ENCODE results near the gene SGMS1.

Gene SGMS1

DNA sequence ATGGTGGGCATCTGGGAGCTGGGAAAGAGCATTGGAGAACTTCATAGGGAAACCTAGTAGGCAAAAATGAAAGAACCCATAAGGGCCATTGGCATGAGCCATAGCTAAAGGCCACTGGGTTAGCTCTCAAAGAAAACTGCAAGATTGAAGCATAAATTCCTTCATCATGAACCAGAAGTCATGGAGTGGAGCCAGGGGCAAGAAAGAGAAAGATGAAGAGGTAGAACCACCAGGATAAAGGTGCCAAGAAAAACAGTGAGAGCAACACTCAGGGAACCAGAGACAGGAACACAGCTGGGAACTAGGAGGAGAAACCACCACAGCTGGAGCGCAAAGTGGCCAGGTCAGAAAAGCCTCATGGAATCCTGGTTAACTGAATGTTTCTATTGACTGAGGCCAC, 11.5 kb upstream of the SGMS1 start:
- no peak for DNase-seq

DNA sequence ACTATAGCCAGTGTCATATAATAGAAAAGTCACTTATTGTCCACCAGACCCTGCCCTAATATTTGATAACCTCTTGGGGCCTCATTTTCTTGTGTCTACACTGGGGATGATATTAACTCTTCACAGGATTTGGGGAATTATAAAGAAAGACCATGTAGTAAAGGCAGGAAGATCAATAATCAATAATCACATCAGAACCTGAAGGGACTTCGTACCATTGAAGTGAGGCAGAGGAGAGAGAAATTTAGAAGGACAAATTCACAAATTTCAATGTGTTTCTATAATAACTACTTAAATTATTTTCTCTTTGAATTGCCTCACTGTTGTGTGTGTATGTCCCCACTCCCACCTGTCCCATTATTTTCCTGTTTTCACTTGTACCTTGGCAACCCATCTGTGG, 10.7 kb upstream of the SGMS1 start:
- no peak for DNase-seq

DNA sequence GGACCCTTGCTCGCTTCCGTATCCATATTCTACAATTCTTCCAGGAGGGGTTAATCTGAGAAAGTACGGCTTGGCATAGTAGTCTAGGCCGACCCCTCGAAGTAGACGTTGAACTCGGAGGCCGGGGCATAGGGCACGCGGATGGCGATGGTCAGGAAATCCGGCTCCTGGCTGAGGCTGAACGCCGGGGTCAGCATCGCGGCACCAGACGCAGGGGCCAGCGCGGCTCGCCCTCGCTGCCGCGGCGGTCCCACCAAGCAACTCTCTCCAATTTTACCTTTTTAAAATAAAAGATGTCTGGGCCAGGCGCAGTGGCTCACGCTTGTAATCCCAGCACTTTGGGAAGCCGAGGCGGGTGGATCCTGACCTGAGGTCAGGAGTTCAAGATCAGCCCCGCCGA, 7.3 kb upstream of the SGMS1 start:
- no peak for DNase-seq

DNA sequence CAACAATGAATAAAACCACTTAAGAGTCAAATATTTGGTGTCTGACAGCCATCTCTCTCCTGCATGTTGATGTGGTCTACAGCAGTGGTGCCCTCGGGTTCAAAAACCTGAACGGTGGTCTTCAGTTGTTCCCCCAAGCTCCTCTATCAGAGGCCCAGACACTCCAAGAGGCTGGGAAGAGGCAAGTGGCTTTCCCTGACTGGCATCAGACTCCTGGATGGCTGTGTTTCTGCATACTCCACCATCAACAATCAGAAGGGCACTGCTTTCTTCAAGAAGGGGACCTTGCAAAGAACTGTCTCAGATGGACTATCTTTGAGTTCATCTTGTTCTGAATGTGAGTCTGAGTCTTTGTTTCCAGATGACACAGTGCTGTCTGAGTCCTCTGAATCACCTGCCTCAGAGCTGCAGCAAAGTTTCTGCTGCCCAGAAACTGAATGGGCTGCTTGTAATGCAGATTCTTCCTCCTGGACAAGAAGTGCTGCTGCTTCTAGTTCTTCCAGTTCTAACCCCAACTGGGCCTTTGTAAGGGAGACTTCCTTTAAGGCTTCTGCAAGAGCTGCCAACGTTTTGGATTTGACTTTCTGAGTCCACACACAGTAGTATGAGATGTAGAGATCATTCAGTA, 5.9 kb upstream of the SGMS1 start:
- no peak for DNase-seq

DNA sequence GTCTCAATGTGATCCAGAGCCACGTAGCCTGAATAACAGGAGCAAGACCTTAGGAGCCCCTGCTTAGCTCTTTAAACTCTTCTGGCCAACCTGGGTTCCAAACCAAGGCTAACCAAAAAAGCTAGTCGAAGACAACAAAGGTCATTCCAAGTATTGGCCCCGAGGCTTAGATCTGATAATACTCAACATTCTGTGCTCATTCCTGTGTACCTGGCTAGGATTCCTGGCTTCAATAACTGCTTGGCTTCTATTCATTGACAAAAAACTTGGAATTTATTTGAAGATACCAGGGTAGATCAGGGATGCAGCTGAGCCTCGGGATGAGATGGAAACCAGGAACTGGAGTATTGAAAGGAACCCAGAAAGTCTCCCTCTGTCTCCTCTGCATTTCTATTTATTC, 4.1 kb upstream of the SGMS1 start:
- no peak for DNase-seq

DNA sequence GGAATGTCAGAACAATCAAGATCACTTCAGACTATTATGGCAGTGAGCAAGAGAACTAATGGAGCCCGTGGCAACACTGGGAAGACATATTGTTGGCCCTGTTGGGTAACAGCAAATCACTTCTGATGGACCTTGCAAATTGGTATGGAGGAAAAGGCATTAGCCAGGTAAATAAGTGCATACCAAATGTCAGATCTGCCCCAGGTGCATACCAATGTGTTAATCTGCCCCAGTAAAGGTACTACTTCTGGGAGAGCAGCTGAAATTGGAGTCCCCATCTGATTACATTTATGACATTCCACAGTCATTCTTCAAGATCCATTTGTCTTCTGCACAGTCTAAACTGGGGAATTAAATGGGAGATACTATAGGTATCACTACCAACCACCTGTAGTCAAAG, 3.7 kb upstream of the SGMS1 start:
- DNase-seq: no peak

DNA sequence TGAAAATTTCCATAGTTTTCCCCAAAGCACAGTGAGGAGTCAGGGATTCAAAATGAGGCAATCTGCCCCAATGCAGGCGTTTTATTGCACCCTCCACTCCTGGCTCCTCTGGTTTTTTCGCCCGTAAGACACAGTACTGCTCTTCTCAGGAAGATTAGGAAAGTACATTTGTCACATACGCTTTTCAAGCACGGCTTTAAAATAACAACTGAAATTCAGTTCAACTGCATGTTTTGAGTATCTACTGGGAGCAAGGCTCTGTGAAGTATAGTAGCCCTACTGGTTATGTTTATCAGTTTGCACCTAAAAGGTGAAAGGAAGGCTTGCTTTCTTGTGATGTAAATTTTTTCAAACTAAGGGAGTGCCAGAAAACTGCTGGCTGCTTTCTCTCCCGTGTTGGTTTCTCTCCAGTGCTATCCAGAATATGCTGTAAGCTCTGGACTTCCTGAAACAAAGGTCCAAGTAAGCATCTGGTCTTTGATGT, 1.9 kb upstream of the SGMS1 start:
- DNase-seq: no peak

DNA sequence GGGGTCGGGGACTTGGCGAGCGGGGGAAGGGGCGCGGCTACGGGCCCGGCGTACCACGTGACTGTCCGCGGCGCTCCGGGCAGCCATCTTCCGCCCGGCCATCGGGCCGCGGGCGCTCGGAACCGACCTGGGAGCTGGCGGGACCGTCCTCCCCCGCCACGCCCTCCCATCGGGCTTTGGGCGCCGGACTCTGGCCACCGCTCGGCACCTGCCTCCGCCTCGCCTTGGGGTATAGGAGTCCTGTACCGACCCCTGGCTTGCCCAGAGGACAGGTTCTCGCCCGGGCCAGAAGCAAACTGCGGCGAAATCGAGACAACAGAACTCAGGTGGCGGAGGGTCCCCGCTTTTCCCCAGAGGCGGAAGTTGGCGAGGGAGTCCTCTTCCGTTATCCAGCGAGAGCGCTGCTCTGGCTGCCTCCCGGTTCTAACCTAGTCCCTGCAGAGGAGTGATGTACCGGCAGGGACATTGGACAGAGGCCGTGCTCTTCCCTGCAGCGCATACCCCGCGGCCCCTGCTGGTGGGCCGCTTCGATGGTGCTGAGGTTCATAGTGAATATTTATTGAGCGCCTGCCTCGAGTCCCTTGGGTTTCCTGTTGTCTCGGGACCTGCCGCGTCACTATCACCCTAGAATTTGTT, 1.2 kb upstream of the SGMS1 start:
- peak; percentile 95 for DNase-seq

DNA sequence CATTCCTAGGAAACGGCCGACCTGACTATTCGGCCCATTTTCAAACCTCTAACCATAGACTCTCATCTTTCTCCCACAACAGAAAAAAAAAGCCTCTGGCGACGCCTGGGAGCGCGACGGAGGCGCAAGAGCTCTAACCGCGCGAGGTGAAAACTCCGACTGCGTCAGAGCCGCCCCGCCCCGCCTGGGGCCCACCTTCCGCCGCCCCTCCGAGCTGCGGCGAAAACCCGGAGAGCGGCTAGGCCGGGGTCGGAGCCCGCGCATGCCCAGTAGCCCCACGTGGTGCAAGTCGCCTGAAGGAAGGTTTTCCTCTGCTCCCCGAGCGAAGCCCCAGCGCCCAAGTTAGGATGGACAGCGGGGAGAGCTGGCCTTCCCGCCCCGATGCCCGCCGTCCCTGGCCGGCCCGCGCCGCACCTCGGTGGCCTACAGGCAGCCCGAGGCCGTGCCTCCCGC, 683 bp upstream of the SGMS1 start:
- peak; percentile 98 for DNase-seq

DNA sequence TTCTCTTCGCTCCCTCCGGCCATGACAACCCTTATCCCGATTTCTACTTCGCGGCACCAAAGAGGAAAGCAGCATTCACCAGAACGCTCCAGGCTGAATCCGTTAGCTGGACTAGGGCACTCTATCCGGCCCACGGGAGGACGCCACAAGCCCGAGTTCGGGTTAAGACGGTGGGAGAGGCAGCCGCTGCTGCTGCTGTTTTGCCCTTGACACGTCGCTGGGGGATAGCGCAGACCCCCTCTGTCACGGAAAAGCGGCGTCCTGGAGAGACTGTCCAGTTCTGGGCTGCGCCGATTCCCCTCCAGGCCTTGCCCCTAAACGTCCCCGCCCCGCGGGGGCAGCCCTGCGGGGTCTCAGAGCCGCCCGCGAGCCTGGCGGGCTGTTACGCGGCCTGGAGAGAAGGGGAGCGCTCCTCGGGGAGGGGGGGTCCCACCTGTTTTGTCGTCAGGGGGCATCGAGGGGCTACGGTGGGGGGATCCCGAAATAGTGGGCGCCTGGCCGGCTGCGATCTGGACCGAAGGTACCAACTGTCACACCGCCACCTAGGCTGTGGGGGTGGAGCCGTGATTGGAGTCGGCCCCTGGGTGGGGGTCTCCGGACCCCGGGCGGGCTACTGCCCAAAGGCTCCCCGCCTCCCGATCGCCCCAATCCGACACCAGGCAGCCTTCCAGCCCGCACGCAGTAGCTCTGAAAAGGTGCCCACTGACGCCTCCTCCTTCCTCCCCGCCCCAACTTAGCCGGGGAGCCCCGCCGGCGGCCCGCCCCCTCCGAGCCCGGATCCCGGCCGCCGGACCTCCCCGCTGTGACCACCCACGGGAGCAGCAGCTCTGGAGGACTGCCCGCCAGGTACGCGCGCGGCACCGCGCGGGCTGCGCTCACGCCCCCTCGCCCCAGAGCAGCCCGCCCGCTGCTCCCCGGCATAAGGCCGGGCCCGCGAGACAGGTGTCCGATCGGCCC, 772 bp downstream of the SGMS1 start:
- DNase-seq: peak; percentile 83

DNA sequence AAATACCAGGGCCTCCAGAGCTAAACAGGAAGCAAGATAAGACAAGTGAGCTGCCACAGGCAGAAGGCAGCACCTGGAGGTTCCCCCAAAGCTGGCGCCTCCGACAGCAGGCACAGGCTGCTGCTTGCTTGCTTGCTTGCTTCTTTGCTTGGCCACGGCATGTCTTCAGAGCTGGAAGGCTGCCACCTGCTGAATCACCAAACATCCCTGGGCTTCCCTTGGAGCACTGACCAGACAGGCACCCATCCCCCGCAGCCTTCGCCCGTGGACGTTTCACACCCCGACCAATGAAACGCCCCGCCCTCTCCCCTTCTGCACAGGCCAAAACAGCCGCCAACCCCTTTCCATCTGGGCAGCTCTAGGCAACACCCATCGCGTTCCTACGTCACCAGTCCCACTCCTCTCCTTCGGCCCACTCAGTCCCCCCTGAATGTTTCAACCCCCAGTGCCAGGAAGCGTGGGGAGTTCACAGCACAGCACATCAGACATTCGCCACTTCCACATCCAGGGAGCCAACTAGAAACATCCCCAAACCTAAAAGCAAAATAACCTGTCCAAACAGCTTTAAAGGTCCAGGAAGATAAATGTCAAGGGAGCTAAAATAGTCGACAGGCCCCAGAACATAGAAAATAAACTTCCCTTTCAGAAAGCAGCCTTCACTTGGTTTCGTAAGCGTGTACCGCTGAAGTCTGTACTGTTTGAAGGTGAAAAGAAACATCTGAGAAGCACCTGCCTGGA, 1.6 kb downstream of the SGMS1 start:
- peak; percentile 88 for DNase-seq

DNA sequence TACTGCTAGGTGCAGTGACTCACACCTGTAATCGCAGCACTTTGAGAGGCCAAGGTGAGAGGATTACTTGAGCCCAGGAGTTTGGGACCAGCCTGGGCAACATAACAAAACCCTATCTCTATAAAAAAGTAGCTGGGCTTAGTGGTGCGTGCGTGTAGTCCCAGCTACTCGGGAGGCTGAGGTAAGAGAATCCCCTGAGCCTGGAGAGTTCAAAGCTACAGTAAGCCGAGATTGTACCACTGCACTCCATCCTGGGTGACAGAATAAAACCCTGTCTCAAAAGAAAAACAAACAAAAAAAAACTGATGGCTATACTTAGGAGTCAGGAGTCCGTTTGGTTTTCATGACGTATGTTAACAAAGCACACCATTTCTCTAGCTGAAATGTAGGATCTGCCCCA, 2.9 kb downstream of the SGMS1 start:
- no peak for DNase-seq

DNA sequence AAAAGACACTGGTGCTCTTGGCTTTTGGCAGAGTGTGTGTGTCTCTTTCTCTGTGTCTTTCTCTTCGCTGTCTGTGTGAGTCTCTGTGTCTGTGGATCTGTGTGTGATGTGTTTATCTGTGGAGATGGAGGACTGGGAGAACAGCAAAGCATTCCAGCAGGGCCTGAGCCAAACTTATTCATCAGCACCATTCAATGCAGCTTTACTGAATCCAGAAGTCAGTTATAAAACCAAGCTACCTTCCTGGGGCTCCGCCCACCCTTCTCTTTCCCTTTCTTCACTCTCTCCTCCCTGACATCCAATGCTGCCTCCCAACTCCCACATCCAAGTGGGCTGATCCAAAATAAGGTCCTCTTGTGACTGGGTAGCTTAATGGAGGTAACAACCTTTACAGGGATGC, 3.9 kb downstream of the SGMS1 start:
- DNase-seq: no peak

DNA sequence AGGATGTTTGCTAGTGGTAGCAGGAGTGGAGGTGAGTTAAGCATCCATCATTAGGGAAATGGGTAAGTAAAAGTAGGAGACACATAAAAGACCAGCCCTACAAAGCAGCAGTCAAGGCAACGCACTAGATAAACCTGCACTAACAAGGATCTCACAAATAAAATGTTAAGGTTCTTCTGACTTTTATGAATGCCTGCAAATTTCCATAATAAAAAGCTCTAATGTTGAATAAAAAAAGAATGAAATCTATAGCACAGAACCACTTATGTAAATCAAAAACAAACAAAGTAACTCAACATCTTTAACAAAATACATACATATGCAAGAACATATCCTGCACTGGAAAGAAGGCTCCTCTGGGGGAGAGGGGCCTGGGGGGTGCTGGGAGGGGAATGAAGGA, 4.6 kb downstream of the SGMS1 start:
- no peak for DNase-seq

DNA sequence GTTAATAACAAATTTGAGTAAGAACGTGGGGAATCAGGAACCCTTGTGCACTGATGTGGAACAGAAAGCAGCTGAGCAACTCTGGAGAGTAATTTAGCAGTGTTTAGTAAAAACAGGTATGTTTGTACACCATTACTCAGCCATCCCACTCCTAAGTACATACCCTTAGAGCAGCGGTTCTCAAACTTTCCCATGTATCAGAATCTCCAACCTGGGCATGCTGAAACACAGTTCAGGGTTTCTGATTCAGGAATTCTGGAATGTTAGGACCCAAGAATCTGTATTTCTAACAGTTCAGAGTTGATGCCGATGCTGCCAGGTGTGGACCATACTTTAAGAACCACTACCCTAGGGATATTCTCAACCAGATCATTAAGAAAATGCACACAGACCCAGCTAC, 5.1 kb downstream of the SGMS1 start:
- no peak for DNase-seq

DNA sequence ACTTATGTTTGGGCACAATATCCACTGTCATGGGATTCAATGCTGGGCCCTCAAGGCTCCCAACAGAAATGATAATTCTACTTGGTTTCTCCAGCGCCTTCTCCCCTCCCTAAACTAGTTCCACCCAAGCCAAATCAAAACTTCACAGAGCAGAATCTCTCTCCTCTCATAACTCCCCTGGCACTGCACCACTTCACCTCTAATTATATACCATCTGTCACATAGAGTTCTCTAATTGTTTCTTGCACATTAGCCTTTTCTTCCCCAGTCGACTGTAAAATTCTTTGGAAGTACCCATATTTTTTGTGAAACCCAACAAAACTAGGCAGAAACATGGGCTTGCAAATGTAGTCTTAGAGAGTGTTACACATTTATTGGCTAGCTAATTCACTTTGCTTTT, 8.1 kb downstream of the SGMS1 start:
- DNase-seq: peak; percentile 39

DNA sequence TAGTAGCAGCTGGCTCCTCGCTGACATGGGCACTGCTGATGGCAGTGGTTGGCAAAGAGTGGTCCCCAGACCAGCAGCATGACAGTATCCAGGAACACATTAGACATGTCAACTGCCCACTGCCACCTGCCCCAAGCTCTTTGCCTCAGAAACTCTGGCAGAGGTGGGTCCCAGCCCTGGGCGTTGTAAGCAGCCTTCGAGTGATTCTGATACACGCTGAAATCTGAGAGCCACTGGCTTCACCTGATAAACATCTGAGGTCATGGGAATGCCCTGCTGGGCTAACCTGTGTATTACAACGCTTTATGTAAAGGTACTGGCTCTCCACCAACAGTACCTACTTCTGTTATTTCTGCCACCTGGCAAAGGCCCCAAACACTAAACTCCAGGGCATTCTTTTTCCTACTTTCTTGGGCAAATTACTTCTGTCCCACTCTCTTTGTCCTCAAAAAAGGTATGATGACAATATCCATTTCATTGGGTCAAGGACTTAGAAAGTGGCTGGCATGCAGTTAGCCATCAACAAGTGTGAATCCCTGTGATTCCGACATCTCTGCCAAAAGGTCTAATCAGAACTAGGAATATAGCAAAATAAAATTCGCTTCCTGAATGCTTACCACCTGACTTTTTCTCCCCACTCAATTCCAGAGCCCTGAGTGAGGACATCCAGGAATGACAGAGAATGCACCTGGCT, 9.2 kb downstream of the SGMS1 start:
- DNase-seq: peak; percentile 13

DNA sequence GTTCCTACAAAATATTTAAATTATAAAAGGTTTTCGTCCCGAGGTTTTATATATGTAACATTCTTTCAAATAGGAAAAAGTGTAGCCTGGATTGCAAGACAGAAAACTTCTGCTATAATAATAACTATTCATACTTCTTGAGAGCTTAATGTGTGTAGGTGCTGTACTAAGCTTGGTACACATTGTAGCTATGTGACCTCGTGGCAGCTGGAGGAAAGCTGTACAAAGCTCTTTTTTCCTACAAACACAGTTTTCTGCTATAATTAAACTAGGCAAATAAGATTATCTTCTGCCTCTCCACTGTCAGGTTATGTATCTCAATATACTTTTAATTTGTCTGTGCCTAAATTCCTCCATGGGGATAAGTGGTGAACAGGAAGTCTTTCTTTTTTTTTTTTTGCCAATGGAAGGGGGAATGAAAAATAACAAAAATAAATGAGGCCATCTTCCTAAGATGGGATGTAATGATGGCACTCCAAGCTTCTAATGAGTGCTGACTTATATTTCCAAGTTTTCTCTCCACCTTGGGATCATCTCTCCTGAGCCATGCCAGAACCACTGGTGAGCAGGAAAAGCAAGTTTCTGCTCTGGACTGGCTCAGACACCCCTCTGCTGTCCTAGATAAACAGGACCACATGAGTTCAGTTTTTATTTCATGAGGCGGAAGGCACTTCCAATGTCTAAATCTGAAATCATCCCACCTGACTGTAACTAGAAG, 9.9 kb downstream of the SGMS1 start:
- DNase-seq: peak; percentile 10

DNA sequence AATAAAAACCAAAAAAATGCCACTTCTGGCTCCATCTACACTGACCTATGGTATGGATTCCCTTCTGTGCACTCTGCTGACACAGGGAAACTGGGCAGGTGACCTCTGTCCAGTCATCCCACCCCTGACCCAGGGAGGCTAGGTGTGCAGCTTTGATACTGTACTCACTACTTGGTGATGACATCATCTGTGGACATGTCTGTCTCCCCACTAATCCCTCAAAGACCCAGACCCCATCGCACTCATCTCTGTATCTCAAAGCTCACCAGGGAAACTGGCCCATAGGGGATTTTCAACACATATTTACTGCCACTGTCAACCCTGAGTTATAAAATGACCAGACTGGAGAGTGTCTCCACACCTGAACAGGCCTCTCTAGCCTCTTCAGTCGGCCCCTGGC, 10.6 kb downstream of the SGMS1 start:
- no peak for DNase-seq

DNA sequence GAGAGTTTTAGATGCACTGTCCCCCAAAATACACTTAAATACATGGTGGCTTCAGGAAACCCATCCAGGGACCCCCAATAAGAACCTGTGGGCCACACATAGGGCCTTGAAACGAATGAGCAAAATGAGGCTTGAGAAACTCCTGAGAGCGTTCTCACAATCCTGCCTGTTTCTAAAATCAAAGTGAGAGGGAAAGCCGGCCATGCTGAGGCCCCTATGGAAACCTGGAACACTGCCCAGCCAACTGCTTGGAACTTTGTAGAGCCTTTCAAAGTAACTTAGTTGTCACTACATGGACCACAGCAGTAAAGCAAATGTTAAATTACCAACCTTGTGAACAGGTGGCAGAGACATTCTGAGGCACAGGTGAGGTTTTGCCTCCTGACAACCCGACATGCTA, 13.4 kb downstream of the SGMS1 start:
- DNase-seq: peak; percentile 58

DNA sequence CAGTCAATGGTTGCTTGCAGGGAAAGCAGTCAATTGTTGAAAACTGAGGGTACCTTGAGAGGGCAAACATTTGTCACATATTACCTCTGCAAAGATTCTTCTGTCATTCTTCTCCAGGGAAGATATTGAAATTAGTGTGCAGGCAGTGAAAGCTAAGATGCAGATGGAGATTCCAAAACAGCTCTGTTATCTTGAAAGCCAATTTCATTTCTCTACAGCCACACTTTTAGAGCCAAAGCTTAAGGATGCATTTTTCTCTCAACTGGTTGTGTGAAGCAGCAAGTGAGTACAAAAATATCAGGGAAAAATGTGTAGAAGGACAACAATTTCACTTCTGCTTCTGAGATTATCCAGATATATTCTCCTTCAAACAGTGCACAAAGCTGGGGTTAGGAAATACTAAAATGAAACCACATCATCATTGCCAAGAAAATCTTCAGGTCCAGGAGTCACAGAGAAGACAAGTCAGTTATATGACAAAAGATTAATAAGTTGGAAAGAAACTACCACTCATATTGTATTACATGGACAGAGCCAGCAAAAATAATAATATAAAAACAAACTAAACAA, 16.3 kb downstream of the SGMS1 start:
- no peak for DNase-seq

DNA sequence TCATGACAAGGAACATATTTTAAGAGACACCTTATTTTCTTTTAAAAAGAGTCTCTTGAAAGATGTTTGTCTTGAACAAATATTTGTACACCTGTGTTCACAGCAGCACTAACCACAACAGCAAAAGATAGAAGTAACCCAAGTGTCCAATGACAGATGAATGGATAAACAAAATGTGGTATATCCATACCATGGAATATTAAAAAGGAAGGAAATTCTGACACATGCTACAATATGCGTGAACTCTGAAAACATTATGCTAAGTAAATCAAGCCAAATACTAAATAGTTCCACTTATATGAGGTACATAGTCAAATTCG, 17.8 kb downstream of the SGMS1 start:
- no peak for DNase-seq

All from eye (tissue), 1 donor.